H1 (cell line): ENCODE data around the gene LRP11.
"Not testable (repeated sequence)": the region's sequence is repeated elsewhere in the genome, so short reads cannot be mapped to it uniquely, and the experiment has no call there.

ENCODE experiments used
- ASH2L ChIP-seq: fragments of 200-600, 300-600 bp; sonication (generic); IDR thresholded peaks from one replicate; pipeline ENCODE4 v1.7.1; 2017; ENCODE audit warnings: low read length
- CTCF ChIP-seq, 3 experiments: IDR thresholded peaks; 1 replicate in 2 of 3; 2 replicates in 1 of 3; pipeline versions ENCODE4 v1.5.1 to v1.6.1; 2011; ENCODE audit warnings: low read length in 3 of 3, mild to moderate bottlenecking in 3 of 3, inconsistent platforms in 2 of 3, low read depth in 1 of 3, moderate library complexity in 1 of 3; ENCODE audit not compliant: insufficient read depth in 1 of 3; ENCODE audit errors: control extremely low read depth in 1 of 3
- EP300 ChIP-seq, 2 experiments: IDR thresholded peaks; 1 replicate in 1 of 2; 2 replicates in 1 of 2; pipeline ENCODE4 v1.6.1; 2011 to 2012; ENCODE audit warnings: low read depth in 2 of 2, low read length in 2 of 2, mild to moderate bottlenecking in 2 of 2, borderline replicate concordance in 1 of 2, inconsistent platforms in 1 of 2, moderate library complexity in 1 of 2
- EZH2 ChIP-seq: fragments of 200-600 bp; sonication (generic); IDR thresholded peaks from 2 replicates; pipeline ENCODE4 v1.7.1; 2012; ENCODE audit warnings: low read depth, mild to moderate bottlenecking, moderate library complexity, low read length, inconsistent platforms; ENCODE audit not compliant: severe bottlenecking
- POLR2AphosphoS5 ChIP-seq: IDR thresholded peaks from 2 replicates; pipeline ENCODE4 v1.6.1; 2011; ENCODE audit warnings: low read depth, low read length

DNA sequence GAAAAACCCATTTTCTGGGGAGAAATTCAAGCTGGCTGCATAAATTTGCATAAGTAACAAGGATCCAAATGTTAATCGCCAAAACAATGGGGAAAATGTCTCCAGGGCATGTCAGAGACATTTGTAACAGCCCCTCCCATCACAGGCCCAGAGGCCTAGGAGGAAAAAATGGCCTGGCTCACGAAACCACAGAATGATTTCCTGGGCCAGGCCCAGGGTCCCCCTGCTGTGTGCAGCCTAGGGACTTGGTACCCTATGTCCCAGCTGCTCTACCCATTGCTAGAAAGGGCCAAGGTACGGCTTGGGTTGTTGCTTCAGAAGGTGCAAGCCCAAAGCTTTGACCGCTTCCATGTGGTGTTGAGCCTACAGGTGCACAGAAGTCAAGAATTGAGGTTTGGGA lies 44.3 kb upstream of the LRP11 start:
- TF ChIP-seq CTCF (IDR thresholded peaks at IDR 0.05; ENCODE audit: control extremely low read depth in 1 of 3, insufficient read depth in 1 of 3, low read depth in 1 of 3, low read length in 3 of 3); ASH2L; POLR2AphosphoS5; EP300 (IDR thresholded peaks at IDR 0.05; ENCODE audit: borderline replicate concordance in 1 of 2, low read depth in 2 of 2, low read length in 2 of 2); EZH2: not testable (repeated sequence)
